Endothelial cell of hepatic sinusoid (primary cell): ENCODE data around the gene ERBB4.

Experiments
- in situ Hi-C: cut with HindIII; loops from 2 replicates; pipeline ENCODE4 v1.10.0; 2017; ENCODE audit warnings: low sequenced_read_pairs

ERBB4 gene

GRCh38 chr2:211503856-211504255 lies 1034.7 kb downstream of the ERBB4 start:
- in situ Hi-C loops, result no loop called here

DNA sequence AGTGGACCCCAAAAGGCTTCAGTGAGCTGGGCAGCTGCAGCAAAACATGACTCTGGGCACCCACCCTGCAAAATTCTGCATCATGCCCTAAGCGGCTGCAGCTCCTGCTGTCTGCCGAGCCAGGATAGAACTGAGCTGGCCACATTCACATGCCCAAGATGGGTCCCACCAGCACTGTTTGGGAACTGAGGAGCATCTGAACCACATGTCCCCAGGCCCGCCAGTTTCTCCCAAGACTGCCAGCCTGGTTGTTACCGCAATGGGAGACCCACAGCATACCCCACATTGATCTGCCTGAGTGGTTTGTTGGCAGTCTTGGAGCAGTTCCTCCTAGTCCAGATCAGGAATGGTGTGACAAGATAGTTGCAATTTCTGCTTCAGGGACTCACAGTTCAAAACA lies 1035.4 kb downstream of the ERBB4 start:
- in situ Hi-C loops, result no loop called here

DNA sequence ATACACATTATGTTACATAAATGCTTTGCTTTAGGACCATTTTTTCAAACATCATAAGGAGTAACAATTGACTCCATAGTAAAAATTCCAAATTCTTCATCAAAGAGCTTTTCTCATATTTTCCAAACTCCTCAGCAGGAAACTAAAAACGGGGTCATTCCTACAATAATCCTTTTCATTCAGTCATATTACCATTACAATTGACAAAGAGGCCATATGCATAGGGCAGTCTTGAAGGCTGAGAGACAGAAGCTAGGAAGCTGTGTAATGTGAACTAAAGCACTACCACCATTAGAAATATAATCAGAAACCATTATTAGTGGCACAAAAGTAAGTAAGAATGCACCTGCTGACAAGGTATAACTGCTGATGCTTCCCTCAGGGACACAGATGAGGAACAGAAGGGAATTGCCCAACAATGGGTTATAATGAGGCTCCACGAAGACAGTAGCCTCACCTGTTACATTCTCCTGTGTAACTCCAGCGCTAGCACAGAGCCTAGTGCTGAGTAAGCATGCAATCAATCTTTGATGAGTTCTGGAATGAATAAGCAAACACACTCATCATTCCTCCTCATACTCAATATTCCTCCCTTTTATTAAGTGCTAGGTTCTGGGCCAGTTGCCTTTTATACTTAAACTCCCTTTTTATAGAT lies 1039.9 kb downstream of the ERBB4 start:
- in situ Hi-C loops, result no loop called here

DNA sequence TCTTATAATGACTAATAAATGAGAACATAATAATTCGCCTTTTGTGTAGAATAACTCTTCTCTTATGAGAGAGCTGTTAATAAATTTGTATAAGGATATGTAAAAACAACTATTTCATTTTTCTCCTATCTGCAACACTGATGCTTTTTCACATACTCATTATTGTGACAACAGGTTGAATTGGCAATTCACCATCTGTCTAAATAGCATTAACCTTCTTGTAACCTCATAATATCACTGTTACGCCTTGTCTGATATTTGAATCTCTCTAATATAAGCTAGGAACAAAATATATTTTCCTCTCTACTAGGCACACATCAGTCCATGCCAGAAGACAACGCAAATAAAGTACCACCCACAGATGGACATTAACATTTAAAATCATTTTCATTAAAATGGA lies 1043.3 kb downstream of the ERBB4 start:
- in situ Hi-C loops, result no loop called here

- in situ Hi-C loops, result no loop called here
These were observed 1044.1 kb downstream of the ERBB4 start for GRCh38 chr2:211494536-211494935.

GRCh38 chr2:211494085-211494484 lies 1044.5 kb downstream of the ERBB4 start:
- in situ Hi-C loops, result no loop called here

GRCh38 chr2:211487733-211488132 lies 1050.9 kb downstream of the ERBB4 start:
- in situ Hi-C loops, result no loop called here

DNA sequence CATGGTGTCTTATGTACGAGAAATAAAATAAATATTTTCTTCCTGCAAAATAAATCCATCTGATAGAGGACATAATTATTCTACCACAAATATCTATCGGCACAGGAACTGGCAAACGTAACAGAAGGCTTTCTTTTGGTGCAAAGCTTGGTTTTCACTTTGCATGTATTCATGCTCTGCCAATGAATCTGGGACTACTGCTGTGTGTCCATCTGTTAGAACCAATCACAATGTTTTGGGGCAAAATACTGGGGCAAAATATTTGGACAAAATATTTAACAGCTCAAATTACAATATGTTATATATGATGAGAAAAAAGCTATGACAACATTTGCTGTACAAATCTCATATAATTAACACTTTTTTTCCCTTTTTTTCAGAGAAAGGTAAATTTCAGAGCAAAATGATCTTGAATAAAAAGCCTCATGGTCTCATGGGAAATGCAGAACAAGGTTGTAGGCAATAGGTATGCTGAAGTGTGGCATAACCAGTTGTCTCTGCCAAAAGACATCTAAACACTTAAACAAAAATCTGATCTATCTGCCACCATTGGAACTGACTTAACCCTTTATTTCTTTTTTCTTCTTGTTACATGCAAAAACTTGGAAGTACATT lies 1059.0 kb downstream of the ERBB4 start:
- in situ Hi-C loops, result no loop called here

- in situ Hi-C loops, result no loop called here
These were observed 1060.9 kb downstream of the ERBB4 start for GRCh38 chr2:211477537-211478275.

DNA sequence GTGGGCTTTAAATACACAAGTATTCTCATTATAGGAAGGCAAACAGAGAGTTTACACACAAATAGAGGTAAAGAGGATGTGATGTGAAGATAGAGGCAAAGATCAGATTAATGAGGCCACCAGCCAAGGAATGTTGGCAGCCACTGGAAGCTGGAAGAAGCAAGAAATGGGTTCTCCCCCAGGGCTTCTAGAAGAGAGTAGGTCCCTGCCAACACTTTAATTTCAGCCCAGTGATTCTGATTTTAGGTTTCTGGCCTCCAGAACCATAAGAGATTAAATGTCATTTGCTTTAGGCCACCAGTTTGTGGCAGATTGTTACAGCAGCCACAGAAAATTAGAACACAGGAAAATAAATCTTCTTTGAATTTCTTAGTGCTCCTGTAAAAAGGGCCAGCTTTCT lies 1065.5 kb downstream of the ERBB4 start:
- in situ Hi-C loops, result no loop called here

- in situ Hi-C loops, result no loop called here
These were observed 1068.9 kb downstream of the ERBB4 start for GRCh38 chr2:211469664-211470059.

- in situ Hi-C loops, result no loop called here
These were observed 1069.5 kb downstream of the ERBB4 start for GRCh38 chr2:211468877-211469663.

DNA sequence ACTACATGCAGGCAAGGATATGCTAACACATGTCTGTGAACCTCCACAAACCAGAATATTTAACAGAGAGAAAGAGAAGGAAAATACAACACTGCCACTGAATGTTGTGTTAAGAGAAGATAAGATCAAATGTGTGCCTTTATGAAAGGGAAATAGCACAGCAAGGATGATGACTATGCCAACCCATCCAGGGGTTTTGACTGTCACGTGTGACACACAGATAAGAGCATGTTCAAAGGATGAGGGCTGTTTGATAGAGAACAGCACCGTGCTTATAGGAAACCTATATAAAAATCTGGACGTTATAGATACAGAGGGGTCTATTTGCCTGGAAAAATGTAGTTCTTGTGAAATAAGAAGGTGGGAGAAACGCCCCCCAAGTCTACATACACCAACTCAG lies 1070.4 kb downstream of the ERBB4 start:
- in situ Hi-C loops, result no loop called here

DNA sequence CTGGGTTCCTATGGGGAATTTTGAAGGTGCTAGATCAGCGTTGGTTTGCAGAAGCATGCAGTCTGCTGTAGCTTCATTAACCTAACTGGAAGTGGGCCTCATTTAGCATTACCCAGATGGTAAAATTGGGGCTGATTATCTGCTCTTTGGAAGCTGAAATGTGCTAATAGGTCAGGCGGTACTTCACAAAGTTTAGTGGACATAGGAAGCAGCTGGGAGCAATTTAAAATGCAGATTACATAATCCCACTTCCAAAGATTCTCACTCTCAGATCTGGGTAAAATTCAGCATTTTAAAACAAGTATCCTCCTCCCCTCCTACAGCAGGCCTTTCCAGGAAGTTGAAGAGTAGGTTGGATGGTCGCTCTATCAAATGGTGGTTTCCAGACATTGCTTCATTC lies 1075.2 kb downstream of the ERBB4 start:
- in situ Hi-C loops, result no loop called here

GRCh38 chr2:211458974-211459373 lies 1079.6 kb downstream of the ERBB4 start:
- in situ Hi-C loops, result no loop called here

GRCh38 chr2:211457325-211457724 lies 1081.3 kb downstream of the ERBB4 start:
- in situ Hi-C loops, result no loop called here

GRCh38 chr2:211455216-211455841 lies 1083.3 kb downstream of the ERBB4 start:
- in situ Hi-C loops, result no loop called here

GRCh38 chr2:211454679-211455078 lies 1083.9 kb downstream of the ERBB4 start:
- in situ Hi-C loops, result no loop called here

DNA sequence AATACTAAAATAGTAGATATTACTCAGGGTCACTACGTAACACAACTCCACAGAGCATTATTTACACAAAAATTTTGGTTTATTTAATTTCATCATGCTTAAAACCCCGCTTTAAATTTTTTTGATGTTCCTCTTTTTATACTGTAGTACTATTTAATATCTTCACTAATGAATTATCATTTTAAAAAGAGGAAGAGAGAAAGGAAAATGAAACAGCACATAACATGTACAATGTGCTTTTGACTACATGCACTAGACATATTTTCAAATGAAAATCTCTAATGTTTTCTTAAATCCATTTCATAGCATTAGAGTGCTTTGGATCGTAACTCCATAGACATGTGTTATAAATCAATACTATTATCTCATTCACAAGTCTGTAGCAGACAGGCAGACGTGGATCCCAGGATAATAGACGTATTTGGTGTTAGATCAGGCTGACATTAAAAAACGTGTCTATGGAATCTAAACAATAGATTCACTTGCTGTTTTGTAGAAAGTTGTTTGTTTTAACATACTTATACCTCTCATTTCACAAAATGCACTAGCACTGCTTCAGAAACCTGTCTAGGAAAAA lies 1085.2 kb downstream of the ERBB4 start:
- in situ Hi-C loops, result no loop called here

- in situ Hi-C loops, result no loop called here
These were observed 1087.0 kb downstream of the ERBB4 start for GRCh38 chr2:211451642-211452041.

- in situ Hi-C loops, result no loop called here
These were observed 1088.8 kb downstream of the ERBB4 start for GRCh38 chr2:211449819-211450218.
